HG03025 (cell line): ENCODE data around the gene SKA2.
"Not testable (repeated sequence)": the region's sequence is repeated elsewhere in the genome, so short reads cannot be mapped to it uniquely, and the experiment has no call there.

Experiments used
- ATAC-seq: cut with Tn5 transposase; IDR thresholded peaks from one replicate; pipeline ENCODE4 v1.9.1; 2021; ENCODE audit warnings: mild to moderate bottlenecking, moderate library complexity; ENCODE audit not compliant: unreplicated experiment, low FRiP score

SKA2 gene

GRCh38 chr17:59152925-59153324, 2.1 kb downstream of the SKA2 start:
- ATAC-seq: no peak

GRCh38 chr17:59151591-59151990, 3.4 kb downstream of the SKA2 start:
- no peak for ATAC-seq

GRCh38 chr17:59151006-59151405, 4.0 kb downstream of the SKA2 start:
- no peak for ATAC-seq

- ATAC-seq: no peak
Measured at GRCh38 chr17:59149841-59150511, 5.0 kb downstream of the SKA2 start.

GRCh38 chr17:59149051-59149450, 5.9 kb downstream of the SKA2 start:
- no peak for ATAC-seq

GRCh38 chr17:59145571-59146096, 9.4 kb downstream of the SKA2 start:
- ATAC-seq: no peak

- no peak for ATAC-seq
Measured at GRCh38 chr17:59141860-59142259, 13.1 kb downstream of the SKA2 start.

GRCh38 chr17:59139939-59140338, 15.0 kb downstream of the SKA2 start:
- no peak for ATAC-seq

GRCh38 chr17:59138339-59138738, 16.6 kb downstream of the SKA2 start:
- ATAC-seq: not testable (repeated sequence)

- ATAC-seq: no peak
Measured at GRCh38 chr17:59131131-59131530, 23.9 kb downstream of the SKA2 start.

GRCh38 chr17:59129814-59130213, 25.2 kb downstream of the SKA2 start:
- ATAC-seq: no peak

- ATAC-seq: no peak
Measured at GRCh38 chr17:59126809-59127417, 28.1 kb downstream of the SKA2 start.

- ATAC-seq: no peak
Measured at GRCh38 chr17:59124665-59125064, 30.3 kb downstream of the SKA2 start.

- ATAC-seq: no peak
Measured at GRCh38 chr17:59121901-59122480, 33.0 kb downstream of the SKA2 start.

GRCh38 chr17:59115474-59115873, 39.5 kb downstream of the SKA2 start:
- no peak for ATAC-seq

GRCh38 chr17:59111539-59111938, 43.4 kb downstream of the SKA2 start:
- ATAC-seq: no peak

- ATAC-seq: no peak
Measured at GRCh38 chr17:59110973-59111372, 44.0 kb downstream of the SKA2 start.

- no peak for ATAC-seq
Measured at GRCh38 chr17:59108400-59109102, 46.4 kb downstream of the SKA2 start.

- ATAC-seq: no peak
Measured at GRCh38 chr17:59107306-59107670, 47.7 kb downstream of the SKA2 start.

GRCh38 chr17:59106463-59107305, 48.3 kb downstream of the SKA2 start, which contains the start of gene TRIM37:
Gene TRIM37 (minus strand): TSS chr17:59106880. CDS start chr17:59106461, 419 bp downstream.
- peak; percentile 87 for ATAC-seq
